SH-SY5Y (cell line): ENCODE data around the gene SCN5A.

Experiments used
- GATA2 ChIP-seq: IDR thresholded peaks from 2 replicates; pipeline ENCODE4 v1.6.1; 2011; ENCODE audit warnings: mild to moderate bottlenecking, low read depth, low read length
- GATA3 ChIP-seq: IDR thresholded peaks from 2 replicates; pipeline ENCODE4 v1.6.1; 2011; ENCODE audit warnings: low read depth, mild to moderate bottlenecking, low read length, moderate library complexity

DNA sequence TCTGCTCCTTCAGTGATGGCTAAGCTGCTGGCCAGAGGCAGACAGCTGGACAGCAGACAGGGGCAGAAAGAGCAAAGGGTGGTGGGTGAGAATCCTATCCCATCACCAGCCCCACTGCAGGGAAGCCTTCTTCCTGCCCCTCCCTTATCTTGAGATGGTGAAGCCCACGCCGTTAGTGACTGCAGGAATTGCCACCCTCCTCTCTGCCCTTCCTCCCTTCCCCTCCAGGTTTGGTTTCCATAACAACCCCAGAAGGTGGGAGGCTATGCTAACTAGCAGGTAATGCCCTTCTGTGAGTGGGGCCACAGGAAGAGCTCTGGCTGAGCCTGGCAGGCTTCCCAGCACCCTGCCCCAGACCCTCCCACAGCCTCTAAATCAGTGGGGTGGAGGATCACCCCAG lies 32.8 kb downstream of the SCN5A start:
- TF ChIP-seq GATA2 (no peak), GATA3 (no peak)
